WTC11 (cell line): ENCODE data around the gene ZNF804B. TPM values are rescaled to one million over a fixed set of nuclear protein-coding genes. Genes with fewer than 3 reads are reported as not detected.

Source experiments
- ATAC-seq: fragments of 200-7000 bp; cut with Tn5 transposase; 2 replicates; pipeline ENCODE4 v1.10.0; 2021; ENCODE audit warnings: mild to moderate bottlenecking, moderate library complexity
- CTCF ChIA-PET: fragments of 300-600 bp; sonication (Branson Sonifier 250); formaldehyde crosslinking; loops from one replicate; lab custom pipeline; 2021; ENCODE audit warnings: antibody characterized with exemption; lab: Charles Lee
- POLR2A ChIA-PET: fragments of 350-600 bp; sonication (Branson Sonifier 250); formaldehyde crosslinking; loops from one replicate; lab custom pipeline; 2021; ENCODE audit warnings: antibody characterized with exemption; lab: Charles Lee
- DNase-seq: peaks from one replicate; pipeline ENCODE4 v3.0.0; 2021; ENCODE audit warnings: low spot score
- H3K27ac Mint-ChIP-seq: 2 replicates; pipeline ENCODE4 v1.8.0; 2021; ENCODE audit warnings: mixed read lengths
- H3K27me3 Mint-ChIP-seq: 2 replicates; pipeline ENCODE4 v1.8.0; 2021; ENCODE audit warnings: low read depth, mild to moderate bottlenecking, moderate library complexity, mixed read lengths
- H3K36me3 Mint-ChIP-seq: 2 replicates; pipeline ENCODE4 v1.8.0; 2021; ENCODE audit warnings: mixed read lengths
- H3K4me1 Mint-ChIP-seq: 2 replicates; pipeline ENCODE4 v1.8.0; 2022; ENCODE audit warnings: mixed read lengths
- H3K4me3 Mint-ChIP-seq: 2 replicates; pipeline ENCODE4 v1.8.0; 2021; ENCODE audit warnings: mild to moderate bottlenecking, moderate library complexity, mixed read lengths
- H3K9me3 Mint-ChIP-seq: 2 replicates; pipeline ENCODE4 v1.8.0; 2021; ENCODE audit warnings: mixed read lengths
- CBFB ChIP-seq: sonication (generic); formaldehyde crosslinking; IDR thresholded peaks from 2 replicates; pipeline ENCODE4 v1.8.1; 2022; ENCODE audit warnings: mild to moderate bottlenecking, low read depth, missing genetic modification reagents
- CREB1 ChIP-seq: sonication (generic); formaldehyde crosslinking; IDR thresholded peaks from 2 replicates; pipeline ENCODE4 v1.8.0; 2023; ENCODE audit warnings: mild to moderate bottlenecking, missing genetic modification reagents
- ELF4 ChIP-seq: sonication (generic); formaldehyde crosslinking; IDR thresholded peaks from 2 replicates; pipeline ENCODE4 v1.8.1; 2022; ENCODE audit warnings: low read depth, mild to moderate bottlenecking, moderate library complexity, missing genetic modification reagents
- FOXK1 ChIP-seq: sonication (generic); formaldehyde crosslinking; IDR thresholded peaks from 2 replicates; pipeline ENCODE4 v1.8.0; 2022; ENCODE audit warnings: mild to moderate bottlenecking, moderate library complexity, missing genetic modification reagents
- GTF2I ChIP-seq: fragments of 250-450 bp; sonication (Bioruptor Pico); conservative IDR thresholded peaks from 2 replicates; pipeline ENCODE4 v1.4.0; 2021; ENCODE audit warnings: mild to moderate bottlenecking
- IRF2 ChIP-seq: sonication (generic); formaldehyde crosslinking; IDR thresholded peaks from 2 replicates; pipeline ENCODE4 v1.8.0; 2022; ENCODE audit warnings: low read depth, missing genetic modification reagents, borderline replicate concordance
- KAT7 ChIP-seq: sonication (generic); formaldehyde crosslinking; IDR thresholded peaks from 2 replicates; pipeline ENCODE4 v1.8.1; 2023; ENCODE audit warnings: missing genetic modification reagents, mild to moderate bottlenecking, borderline replicate concordance
- NFYB ChIP-seq: sonication (generic); formaldehyde crosslinking; conservative IDR thresholded peaks from 2 replicates; pipeline ENCODE4 v1.8.0; 2022; ENCODE audit warnings: low read depth, missing genetic modification reagents
- NR2C2 ChIP-seq: sonication (generic); formaldehyde crosslinking; IDR thresholded peaks from 2 replicates; pipeline ENCODE4 v1.8.0; 2022; ENCODE audit warnings: mild to moderate bottlenecking, missing genetic modification reagents
- PRRX2 ChIP-seq: fragments of 250-450 bp; sonication (Bioruptor Pico); IDR thresholded peaks from 2 replicates; pipeline ENCODE4 v1.8.0; 2021; ENCODE audit warnings: mild to moderate bottlenecking
- RORB ChIP-seq: fragments of 250-450 bp; sonication (Bioruptor Pico); IDR thresholded peaks from 2 replicates; pipeline ENCODE4 v1.9.0; 2021; ENCODE audit warnings: mild to moderate bottlenecking
- TEAD1 ChIP-seq: sonication (generic); formaldehyde crosslinking; IDR thresholded peaks from 2 replicates; pipeline ENCODE4 v1.8.0; 2022; ENCODE audit warnings: mild to moderate bottlenecking, missing genetic modification reagents
- ZNF263 ChIP-seq: sonication (generic); formaldehyde crosslinking; IDR thresholded peaks from 2 replicates; pipeline ENCODE4 v1.8.1; 2022; ENCODE audit warnings: low read depth, mild to moderate bottlenecking, moderate library complexity, missing genetic modification reagents
- total RNA-seq: library from RNA; stranded (reverse); gene quantifications from 3 replicates; pipeline ENCODE4 v1.2.3, GENCODE V29; 2021
- TF ChIP-seq, protein P1 (sequence below): sonication (generic); formaldehyde crosslinking; IDR thresholded peaks from 2 replicates; pipeline ENCODE4 v1.8.0; 2023; ENCODE audit warnings: missing genetic modification reagents, mild to moderate bottlenecking, borderline replicate concordance
- TF ChIP-seq, protein P2 (sequence below): sonication (generic); formaldehyde crosslinking; IDR thresholded peaks from 2 replicates; pipeline ENCODE4 v1.8.0; 2022; ENCODE audit warnings: mild to moderate bottlenecking, missing genetic modification reagents
- TF ChIP-seq, protein P3 (sequence below): sonication (generic); formaldehyde crosslinking; IDR thresholded peaks from 2 replicates; pipeline ENCODE4 v1.8.1; 2022; ENCODE audit warnings: low read depth, missing genetic modification reagents, borderline replicate concordance
- TF ChIP-seq, protein P4 (sequence below): sonication (generic); formaldehyde crosslinking; IDR thresholded peaks from 2 replicates; pipeline ENCODE4 v1.8.0; 2023; ENCODE audit warnings: missing genetic modification reagents
- TF ChIP-seq, protein P5 (sequence below): fragments of 200-600 bp; IDR thresholded peaks from 2 replicates; pipeline ENCODE4 v1.8.0; 2022; ENCODE audit warnings: antibody characterized with exemption

ZNF804B gene
- total RNA-seq, 1 experiment from 2014 or later: 0.04 TPM

DNA sequence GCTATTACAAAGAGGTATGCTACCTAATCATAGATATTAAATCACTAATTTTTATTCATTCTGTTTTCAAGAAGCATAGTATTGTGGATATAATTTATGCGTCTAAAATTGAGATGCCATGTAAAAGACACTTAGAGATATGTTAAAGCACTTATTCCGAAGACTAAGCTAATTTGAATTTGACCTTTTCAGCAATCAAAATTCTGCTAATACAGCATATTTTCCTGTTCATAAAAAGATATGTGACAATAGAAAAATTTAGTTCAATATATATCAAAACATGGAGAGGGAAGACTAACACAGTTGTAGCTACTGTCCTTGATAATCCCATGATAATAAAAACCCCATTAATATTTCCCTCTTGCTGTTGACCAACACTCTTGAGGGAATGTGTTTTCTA, 422.6 kb downstream of the ZNF804B start:
- ChIA-PET CTCF (no interaction called here), POLR2A (no interaction called here)
- H3K9me3 Mint-ChIP-seq: peaks cover 6% of the 10 kb centered on the region
- H3K27me3 Mint-ChIP-seq: no peaks in the 10 kb centered on the region
- ATAC-seq (no peak), DNase-seq (no peak)
- peaks cover 5% of the 10 kb centered on the region; the same call in 1 of the 2 replicates for H3K36me3 Mint-ChIP-seq
- H3K4me1 Mint-ChIP-seq: peaks cover 31% of the 10 kb centered on the region
- no peak overlapping the region for H3K4me3 Mint-ChIP-seq
- no peak overlapping the region for H3K27ac Mint-ChIP-seq
- TF ChIP-seq ZNF263: no peak
- TF ChIP-seq CREB1 (CRISPR knock-in tag): no peak
- TF ChIP-seq ELF4 (CRISPR knock-in tag): no peak
- TF ChIP-seq, protein P1, sequence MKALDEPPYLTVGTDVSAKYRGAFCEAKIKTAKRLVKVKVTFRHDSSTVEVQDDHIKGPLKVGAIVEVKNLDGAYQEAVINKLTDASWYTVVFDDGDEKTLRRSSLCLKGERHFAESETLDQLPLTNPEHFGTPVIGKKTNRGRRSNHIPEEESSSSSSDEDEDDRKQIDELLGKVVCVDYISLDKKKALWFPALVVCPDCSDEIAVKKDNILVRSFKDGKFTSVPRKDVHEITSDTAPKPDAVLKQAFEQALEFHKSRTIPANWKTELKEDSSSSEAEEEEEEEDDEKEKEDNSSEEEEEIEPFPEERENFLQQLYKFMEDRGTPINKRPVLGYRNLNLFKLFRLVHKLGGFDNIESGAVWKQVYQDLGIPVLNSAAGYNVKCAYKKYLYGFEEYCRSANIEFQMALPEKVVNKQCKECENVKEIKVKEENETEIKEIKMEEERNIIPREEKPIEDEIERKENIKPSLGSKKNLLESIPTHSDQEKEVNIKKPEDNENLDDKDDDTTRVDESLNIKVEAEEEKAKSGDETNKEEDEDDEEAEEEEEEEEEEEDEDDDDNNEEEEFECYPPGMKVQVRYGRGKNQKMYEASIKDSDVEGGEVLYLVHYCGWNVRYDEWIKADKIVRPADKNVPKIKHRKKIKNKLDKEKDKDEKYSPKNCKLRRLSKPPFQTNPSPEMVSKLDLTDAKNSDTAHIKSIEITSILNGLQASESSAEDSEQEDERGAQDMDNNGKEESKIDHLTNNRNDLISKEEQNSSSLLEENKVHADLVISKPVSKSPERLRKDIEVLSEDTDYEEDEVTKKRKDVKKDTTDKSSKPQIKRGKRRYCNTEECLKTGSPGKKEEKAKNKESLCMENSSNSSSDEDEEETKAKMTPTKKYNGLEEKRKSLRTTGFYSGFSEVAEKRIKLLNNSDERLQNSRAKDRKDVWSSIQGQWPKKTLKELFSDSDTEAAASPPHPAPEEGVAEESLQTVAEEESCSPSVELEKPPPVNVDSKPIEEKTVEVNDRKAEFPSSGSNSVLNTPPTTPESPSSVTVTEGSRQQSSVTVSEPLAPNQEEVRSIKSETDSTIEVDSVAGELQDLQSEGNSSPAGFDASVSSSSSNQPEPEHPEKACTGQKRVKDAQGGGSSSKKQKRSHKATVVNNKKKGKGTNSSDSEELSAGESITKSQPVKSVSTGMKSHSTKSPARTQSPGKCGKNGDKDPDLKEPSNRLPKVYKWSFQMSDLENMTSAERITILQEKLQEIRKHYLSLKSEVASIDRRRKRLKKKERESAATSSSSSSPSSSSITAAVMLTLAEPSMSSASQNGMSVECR: no peak
- TF ChIP-seq GTF2I (CRISPR knock-in tag): no peak
- no peak for TF ChIP-seq NR2C2 (CRISPR knock-in tag)
- no peak for TF ChIP-seq IRF2 (CRISPR knock-in tag)
- no peak for TF ChIP-seq NFYB (CRISPR knock-in tag)
- TF ChIP-seq, protein P2, sequence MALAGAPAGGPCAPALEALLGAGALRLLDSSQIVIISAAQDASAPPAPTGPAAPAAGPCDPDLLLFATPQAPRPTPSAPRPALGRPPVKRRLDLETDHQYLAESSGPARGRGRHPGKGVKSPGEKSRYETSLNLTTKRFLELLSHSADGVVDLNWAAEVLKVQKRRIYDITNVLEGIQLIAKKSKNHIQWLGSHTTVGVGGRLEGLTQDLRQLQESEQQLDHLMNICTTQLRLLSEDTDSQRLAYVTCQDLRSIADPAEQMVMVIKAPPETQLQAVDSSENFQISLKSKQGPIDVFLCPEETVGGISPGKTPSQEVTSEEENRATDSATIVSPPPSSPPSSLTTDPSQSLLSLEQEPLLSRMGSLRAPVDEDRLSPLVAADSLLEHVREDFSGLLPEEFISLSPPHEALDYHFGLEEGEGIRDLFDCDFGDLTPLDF (CRISPR knock-in tag): no peak
- TF ChIP-seq, protein P3, sequence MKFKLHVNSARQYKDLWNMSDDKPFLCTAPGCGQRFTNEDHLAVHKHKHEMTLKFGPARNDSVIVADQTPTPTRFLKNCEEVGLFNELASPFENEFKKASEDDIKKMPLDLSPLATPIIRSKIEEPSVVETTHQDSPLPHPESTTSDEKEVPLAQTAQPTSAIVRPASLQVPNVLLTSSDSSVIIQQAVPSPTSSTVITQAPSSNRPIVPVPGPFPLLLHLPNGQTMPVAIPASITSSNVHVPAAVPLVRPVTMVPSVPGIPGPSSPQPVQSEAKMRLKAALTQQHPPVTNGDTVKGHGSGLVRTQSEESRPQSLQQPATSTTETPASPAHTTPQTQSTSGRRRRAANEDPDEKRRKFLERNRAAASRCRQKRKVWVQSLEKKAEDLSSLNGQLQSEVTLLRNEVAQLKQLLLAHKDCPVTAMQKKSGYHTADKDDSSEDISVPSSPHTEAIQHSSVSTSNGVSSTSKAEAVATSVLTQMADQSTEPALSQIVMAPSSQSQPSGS: no peak
- TF ChIP-seq RORB: no peak
- TF ChIP-seq, protein P4, sequence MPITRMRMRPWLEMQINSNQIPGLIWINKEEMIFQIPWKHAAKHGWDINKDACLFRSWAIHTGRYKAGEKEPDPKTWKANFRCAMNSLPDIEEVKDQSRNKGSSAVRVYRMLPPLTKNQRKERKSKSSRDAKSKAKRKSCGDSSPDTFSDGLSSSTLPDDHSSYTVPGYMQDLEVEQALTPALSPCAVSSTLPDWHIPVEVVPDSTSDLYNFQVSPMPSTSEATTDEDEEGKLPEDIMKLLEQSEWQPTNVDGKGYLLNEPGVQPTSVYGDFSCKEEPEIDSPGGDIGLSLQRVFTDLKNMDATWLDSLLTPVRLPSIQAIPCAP: no peak
- no peak for TF ChIP-seq TEAD1 (CRISPR knock-in tag)
- TF ChIP-seq, protein P5, sequence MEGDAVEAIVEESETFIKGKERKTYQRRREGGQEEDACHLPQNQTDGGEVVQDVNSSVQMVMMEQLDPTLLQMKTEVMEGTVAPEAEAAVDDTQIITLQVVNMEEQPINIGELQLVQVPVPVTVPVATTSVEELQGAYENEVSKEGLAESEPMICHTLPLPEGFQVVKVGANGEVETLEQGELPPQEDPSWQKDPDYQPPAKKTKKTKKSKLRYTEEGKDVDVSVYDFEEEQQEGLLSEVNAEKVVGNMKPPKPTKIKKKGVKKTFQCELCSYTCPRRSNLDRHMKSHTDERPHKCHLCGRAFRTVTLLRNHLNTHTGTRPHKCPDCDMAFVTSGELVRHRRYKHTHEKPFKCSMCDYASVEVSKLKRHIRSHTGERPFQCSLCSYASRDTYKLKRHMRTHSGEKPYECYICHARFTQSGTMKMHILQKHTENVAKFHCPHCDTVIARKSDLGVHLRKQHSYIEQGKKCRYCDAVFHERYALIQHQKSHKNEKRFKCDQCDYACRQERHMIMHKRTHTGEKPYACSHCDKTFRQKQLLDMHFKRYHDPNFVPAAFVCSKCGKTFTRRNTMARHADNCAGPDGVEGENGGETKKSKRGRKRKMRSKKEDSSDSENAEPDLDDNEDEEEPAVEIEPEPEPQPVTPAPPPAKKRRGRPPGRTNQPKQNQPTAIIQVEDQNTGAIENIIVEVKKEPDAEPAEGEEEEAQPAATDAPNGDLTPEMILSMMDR: no peak
- no peak for TF ChIP-seq KAT7 (CRISPR knock-in tag)

DNA sequence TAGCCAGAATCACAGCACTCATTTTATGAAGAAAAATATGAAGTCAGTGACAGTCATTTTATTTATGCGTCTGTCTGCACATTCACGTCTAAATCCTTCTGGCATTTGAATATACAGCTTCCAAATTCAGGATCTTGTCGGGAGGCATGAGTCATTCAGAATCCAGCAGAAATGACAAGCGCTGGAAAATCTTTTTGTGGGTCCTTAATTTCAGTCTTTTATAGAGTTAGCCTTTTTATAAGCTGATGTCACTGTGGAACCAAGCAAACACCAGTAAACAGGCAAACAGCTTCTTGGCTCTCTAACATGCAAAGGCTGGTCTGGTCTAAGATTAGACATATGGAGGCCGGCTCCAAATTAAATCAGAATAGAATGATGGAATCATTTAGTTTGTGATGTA, 424.2 kb downstream of the ZNF804B start:
- Mint-ChIP-seq H3K27me3 (no peaks in the 10 kb centered on the region), H3K36me3 (peaks cover 5% of the 10 kb centered on the region; the same call in 1 of the 2 replicates), H3K9me3 (peaks cover 6% of the 10 kb centered on the region), H3K27ac (no peak overlapping the region), H3K4me3 (no peak overlapping the region), H3K4me1 (peaks cover 32% of the 10 kb centered on the region)
- ATAC-seq (no peak), DNase-seq (no peak)
- CTCF ChIA-PET: no interaction called here
- no peak for TF ChIP-seq FOXK1
- TF ChIP-seq PRRX2 (CRISPR knock-in tag): no peak
- TF ChIP-seq KAT7 (CRISPR knock-in tag): no peak
- TF ChIP-seq CBFB: no peak
- POLR2A ChIA-PET: no interaction called here
